H1 (cell line): ENCODE measurements around the gene CCDC110. TPM values are rescaled to one million over a fixed set of nuclear protein-coding genes. Genes with fewer than 3 reads are reported as not detected.

Experiments
- CTCF ChIA-PET: fragments of 300-600 bp; sonication (Branson Sonifier 250); formaldehyde crosslinking; loops from one replicate; lab custom pipeline; 2021; ENCODE audit not compliant: partially characterized antibody; lab: Charles Lee
- POLR2A ChIA-PET: fragments of 300-600 bp; sonication (Branson Sonifier 250); formaldehyde crosslinking; loops from one replicate; lab custom pipeline; 2021; ENCODE audit warnings: inconsistent platforms; ENCODE audit not compliant: partially characterized antibody; lab: Charles Lee
- DNase-seq, 2 experiments: peaks; one replicate each; pipeline versions ENCODE4 v3.0.0 to v3.0.0-alpha.2; 2010 to 2022; ENCODE audit warnings: low spot score in 2 of 2, low read depth in 1 of 2, mixed read lengths in 1 of 2
- FAIRE-seq: peaks from 2 replicates; lab custom pipeline; 2011; peaks lifted over from hg19 to GRCh38; lab: Jason Lieb, UNC
- H2AFZ ChIP-seq: 2 replicates; pipeline ENCODE4 v1.8.1; 2012; ENCODE audit warnings: low read length, inconsistent platforms
- H2AK5ac ChIP-seq: 2 replicates; pipeline ENCODE4 v1.6.1; 2013; ENCODE audit warnings: low read depth, low read length
- H2BK120ac ChIP-seq: replicated peaks from 2 replicates; pipeline ENCODE3; 2013; ENCODE audit warnings: low read depth, low read length, inconsistent platforms
- H2BK12ac ChIP-seq: 2 replicates; pipeline ENCODE4 v1.6.1; 2013; ENCODE audit warnings: low read depth, low read length
- H2BK15ac ChIP-seq: 2 replicates; pipeline ENCODE4 v1.6.1; 2013; ENCODE audit warnings: low read length
- H2BK20ac ChIP-seq: 2 replicates; pipeline ENCODE4 v1.6.1; 2013; ENCODE audit warnings: low read length
- H2BK5ac ChIP-seq: 2 replicates; pipeline ENCODE4 v1.6.1; 2013; ENCODE audit warnings: low read depth, low read length
- H3K14ac ChIP-seq: 2 replicates; pipeline ENCODE4 v1.6.1; 2013; ENCODE audit warnings: inconsistent platforms; ENCODE audit not compliant: insufficient read length
- H3K18ac ChIP-seq: 2 replicates; pipeline ENCODE4 v1.6.1; 2013; ENCODE audit warnings: low read length; ENCODE audit errors: extremely low read depth
- H3K23ac ChIP-seq: 2 replicates; pipeline ENCODE4 v1.6.1; 2013; ENCODE audit warnings: inconsistent platforms; ENCODE audit not compliant: insufficient read length
- H3K23me2 ChIP-seq: 2 replicates; pipeline ENCODE4 v1.6.1; 2013; ENCODE audit warnings: low read depth, low read length
- H3K27ac ChIP-seq: 2 replicates; pipeline ENCODE4 v1.6.1; 2011; ENCODE audit warnings: low read depth, low read length, inconsistent platforms
- H3K27me3 ChIP-seq, 4 experiments: replicated peaks in 1 of 4; 1 replicate in 1 of 4; 2 replicates in 3 of 4; pipeline versions ENCODE4 v1.6.1 to v1.8.1; 2011 to 2013; ENCODE audit warnings: low read length in 3 of 4, mild to moderate bottlenecking in 3 of 4, inconsistent platforms in 2 of 4, mixed read lengths in 2 of 4, moderate library complexity in 1 of 4; ENCODE audit not compliant: control insufficient read depth in 3 of 4, insufficient read depth in 3 of 4; ENCODE audit errors: extremely low read depth in 1 of 4
- H3K36me3 ChIP-seq, 4 experiments: 2 replicates each; pipeline versions ENCODE4 v1.6.1 to v1.8.1; 2011 to 2013; ENCODE audit warnings: mild to moderate bottlenecking in 4 of 4, low read length in 3 of 4, moderate library complexity in 2 of 4, control low read depth in 1 of 4, inconsistent platforms in 1 of 4; ENCODE audit not compliant: insufficient read depth in 4 of 4, control insufficient read depth in 2 of 4
- H3K4ac ChIP-seq: replicated peaks from 2 replicates; pipeline ENCODE3; 2013; ENCODE audit warnings: low read length, low read depth, mixed read lengths, inconsistent platforms; ENCODE audit not compliant: insufficient read length
- H3K4me1 ChIP-seq, 4 experiments: replicated peaks in 1 of 4; 1 replicate in 1 of 4; 2 replicates in 3 of 4; pipeline versions ENCODE4 v1.6.1 to v1.8.1; 2011 to 2013; ENCODE audit warnings: low read length in 3 of 4, inconsistent platforms in 2 of 4, mixed read lengths in 1 of 4; ENCODE audit not compliant: insufficient read depth in 4 of 4, control insufficient read depth in 3 of 4
- H3K4me2 ChIP-seq, 2 experiments: 2 replicates each; pipeline versions ENCODE4 v1.6.1 to v1.8.1; 2011 to 2013; ENCODE audit warnings: low read depth in 2 of 2, low read length in 2 of 2, control low read depth in 1 of 2, inconsistent platforms in 1 of 2, mild to moderate bottlenecking in 1 of 2; ENCODE audit not compliant: insufficient read depth in 1 of 2
- H3K4me3 ChIP-seq, 4 experiments: fragments of 200-600, 300-600 bp in 1 of 4; sonication (generic), shearing (Covaris generic), sonication (Bioruptor Twin) in 1 of 4; 2 replicates each; pipeline versions ENCODE4 v1.5.1 to v1.8.1; 2011 to 2016; ENCODE audit warnings: low read length in 4 of 4, low read depth in 3 of 4, control low read depth in 2 of 4, inconsistent platforms in 2 of 4, mild to moderate bottlenecking in 2 of 4, mixed read lengths in 1 of 4, moderate library complexity in 1 of 4; ENCODE audit not compliant: insufficient read depth in 2 of 4; ENCODE audit errors: extremely low read depth in 1 of 4
- H3K56ac ChIP-seq: replicated peaks from 2 replicates; pipeline ENCODE3; 2013; ENCODE audit warnings: low read depth, mild to moderate bottlenecking, mixed read lengths, low read length, inconsistent platforms; ENCODE audit not compliant: insufficient read length
- H3K79me1 ChIP-seq: 2 replicates; pipeline ENCODE4 v1.6.1; 2013; ENCODE audit warnings: low read depth, low read length, control low read depth
- H3K79me2 ChIP-seq, 2 experiments: 2 replicates each; pipeline versions ENCODE4 v1.6.1 to v1.8.1; 2012 to 2013; ENCODE audit warnings: low read length in 2 of 2, mild to moderate bottlenecking in 2 of 2, inconsistent platforms in 1 of 2; ENCODE audit not compliant: insufficient read depth in 2 of 2, control insufficient read depth in 1 of 2
- H3K9ac ChIP-seq, 4 experiments: replicated peaks in 1 of 4; 1 replicate in 1 of 4; 2 replicates in 3 of 4; pipeline versions ENCODE4 v1.6.1 to v1.8.1; 2011 to 2013; ENCODE audit warnings: low read depth in 3 of 4, low read length in 3 of 4, control low read depth in 2 of 4, mild to moderate bottlenecking in 2 of 4, moderate library complexity in 2 of 4, inconsistent platforms in 1 of 4; ENCODE audit errors: extremely low read depth in 1 of 4
- H3K9me3 ChIP-seq, 2 experiments: 2 replicates each; pipeline versions ENCODE4 v1.6.1 to v1.8.1; 2012 to 2013; ENCODE audit warnings: mild to moderate bottlenecking in 2 of 2, moderate library complexity in 2 of 2, control low read depth in 1 of 2, inconsistent platforms in 1 of 2, low read depth in 1 of 2, low read length in 1 of 2, mixed read lengths in 1 of 2; ENCODE audit not compliant: insufficient read depth in 2 of 2
- H4K20me1 ChIP-seq, 2 experiments: replicated peaks in 1 of 2; 2 replicates each; pipeline versions ENCODE3 to v1.8.1; 2011 to 2013; ENCODE audit warnings: inconsistent platforms in 2 of 2, low read length in 2 of 2, mild to moderate bottlenecking in 1 of 2; ENCODE audit not compliant: insufficient read depth in 2 of 2, control insufficient read depth in 1 of 2
- H4K5ac ChIP-seq: 2 replicates; pipeline ENCODE4 v1.6.1; 2013; ENCODE audit warnings: low read length, low read depth, mixed read lengths, inconsistent platforms; ENCODE audit not compliant: insufficient read length
- H4K8ac ChIP-seq: 2 replicates; pipeline ENCODE4 v1.8.0; 2013; ENCODE audit warnings: mild to moderate bottlenecking, moderate library complexity, low read length, inconsistent platforms; ENCODE audit not compliant: insufficient read depth; ENCODE audit errors: extremely low read depth
- H4K91ac ChIP-seq: replicated peaks from 2 replicates; pipeline ENCODE3; 2013; ENCODE audit warnings: low read length, mixed read lengths, inconsistent platforms; ENCODE audit not compliant: insufficient read length
- BRCA1 ChIP-seq: IDR thresholded peaks from 2 replicates; pipeline ENCODE4 v1.6.1; 2012; ENCODE audit warnings: low read depth, low read length, improper control_type of control experiment
- CREB1 ChIP-seq: IDR thresholded peaks from 2 replicates; pipeline ENCODE4 v1.6.1; 2012; ENCODE audit warnings: inconsistent platforms
- JUN ChIP-seq: IDR thresholded peaks from 2 replicates; pipeline ENCODE4 v1.6.1; 2011; ENCODE audit warnings: low read depth, mild to moderate bottlenecking, improper control_type of control experiment, low read length
- RAD21 ChIP-seq, 2 experiments: IDR thresholded peaks in 1 of 2; conservative IDR thresholded peaks in 1 of 2; 2 replicates each; pipeline ENCODE4 v1.6.1; 2011; ENCODE audit warnings: low read depth in 2 of 2, low read length in 2 of 2, improper control_type of control experiment in 1 of 2, inconsistent platforms in 1 of 2, mild to moderate bottlenecking in 1 of 2, moderate library complexity in 1 of 2
- TAF1 ChIP-seq: IDR thresholded peaks from 2 replicates; pipeline ENCODE4 v1.6.1; 2011; ENCODE audit warnings: mild to moderate bottlenecking, low read depth, low read length
- whole genome bisulfite sequencing, 2 experiments: shearing (Covaris generic) in 1 of 2; methylation state at CpG; one replicate each; pipeline versions ENCODE4 v1.1.6 to v1.1.7; 2013 to 2015; ENCODE audit warnings: low lambda C conversion rate in 2 of 2, mixed read lengths in 2 of 2, inconsistent platforms in 1 of 2, low coverage in 1 of 2, missing lambda C conversion rate in 1 of 2; ENCODE audit not compliant: insufficient replicate concordance in 2 of 2, insufficient coverage in 1 of 2, insufficient read length in 1 of 2; ENCODE audit errors: extremely low coverage in 1 of 2, missing lambda C conversion rate in 1 of 2; 5-methylcytosine and 5-hydroxymethylcytosine counted together
- polyA plus RNA-seq, 7 experiments: library from polyadenylated mRNA; depleted of rRNA in 3 of 7; stranded (reverse) in 5 of 7; unstranded in 2 of 7; fragments of >200 nt in 5 of 7; fragments of 200-250 nt in 2 of 7; gene quantifications; 1 replicate in 5 of 7; 2 replicates in 1 of 7; 4 replicates in 1 of 7; pipeline versions ENCODE4 v1.2.1 to v1.2.3, GENCODE V29; 2011 to 2013; ENCODE audit warnings: missing spikeins in 2 of 7, mixed read lengths in 2 of 7
- total RNA-seq: library from RNA; stranded (reverse); fragmentation: NEBNext Ultra II Directional; extraction: Animal tissue kit (Norgen Biotek cat#: 25700); gene quantifications from 2 replicates; pipeline ENCODE4 v1.2.1, GENCODE V29; 2021

CCDC110 gene
- total and polyA plus RNA-seq, 2 of the 8 experiments (the other 6 are each of a cell fraction or from before 2014, with no cell fraction given): 0.33 to 3.1 TPM

GRCh38 chr4:185426960-185427688, 44.4 kb downstream of the CCDC110 start:
- H2BK15ac ChIP-seq: no peak overlapping the region
- POLR2A ChIA-PET: no interaction called here
- no peak for DNase-seq

More at GRCh38 chr4:185426960-185427688, 44.4 kb downstream of the CCDC110 start:
- 85 to 100% methylated on average over 1 to 13 of the region's 22 CpGs for WGBS, 2 experiments
- Histone ChIP-seq H3K23me2 (peaks cover 9% of the 10 kb centered on the region), H4K8ac (no peak overlapping the region), H2BK120ac (no peak overlapping the region), H4K91ac (no peak overlapping the region), H3K27me3 (no peaks in the 10 kb centered on the region), H4K20me1 (no peaks in the 10 kb centered on the region), H2BK5ac (no peak overlapping the region), H3K23ac (no peak overlapping the region), H3K4ac (no peak overlapping the region), H3K9ac (no peak overlapping the region), H3K4me3 (no peak overlapping the region), H3K4me2 (peak overlapping the region in 1 of 2 experiments; percentile 85; a peak in 1 of 4 replicates), H3K56ac (no peak overlapping the region), H3K9me3 (no peaks in the 10 kb centered on the region), H3K36me3 (no peaks in the 10 kb centered on the region), H4K5ac (no peak overlapping the region), H3K4me1 (peaks cover 0 to 5% (median 2%) of the 10 kb centered on the region in 4 experiments; a peak in 3 of 7 replicates), H2AK5ac (no peak overlapping the region), H3K79me1 (no peaks in the 10 kb centered on the region), H2BK20ac (no peak overlapping the region), H3K18ac (no peak overlapping the region), H2BK12ac (no peak overlapping the region), H3K14ac (no peak overlapping the region), H2AFZ (no peak overlapping the region), H3K27ac (no peak overlapping the region), H3K79me2 (peaks cover 4 to 10% of the 10 kb centered on the region in 2 experiments; a peak in 2 of 4 replicates)
- FAIRE-seq: no peak
- CTCF ChIA-PET: interaction anchor here (0.7 to 3.3 kb wide), 4 partner anchors 220 to 1718 kb away, joined by 3 to 16 read pairs (median 4); no protein-coding TSS in a partner anchor
- TF ChIP-seq JUN (no peak), RAD21 (IDR thresholded peaks at IDR 0.05 in 1 of 2, conservative IDR thresholded peaks at IDR 0.05 in 1 of 2; ENCODE audit: low read depth in 2 of 2, low read length in 2 of 2) (no peak), TAF1 (no peak), BRCA1 (no peak), CREB1 (no peak)
